IMR-90 (cell line): Measurements from ENCODE around the gene TACC2. TPM values are rescaled to one million over a fixed set of nuclear protein-coding genes. Genes with fewer than 3 reads are reported as not detected.

Source experiments
- ATAC-seq: fragments of 200-7000 bp; cut with Tn5 transposase; 2 replicates; pipeline ENCODE4 v1.9.1; 2020; ENCODE audit warnings: low read depth, mild to moderate bottlenecking, moderate library complexity
- BruUV-seq: library from RNA; stranded (reverse); fragments of 400-500 nt; replicated peaks from 2 replicates; lab custom pipeline; 2021; lab: Mats Ljungman, UMichigan
- CTCF ChIA-PET: fragments of 300-600 bp; formaldehyde crosslinking; extraction: SDS; loops from one replicate; lab custom pipeline; 2021; ENCODE audit warnings: antibody characterized with exemption; lab: Yijun Ruan, JAX
- POLR2A ChIA-PET: fragments of 300-600 bp; sonication (Branson Sonifier 250); formaldehyde crosslinking; loops from one replicate; lab custom pipeline; 2022; ENCODE audit warnings: antibody characterized with exemption; ENCODE audit not compliant: unreplicated experiment; lab: Charles Lee
- DNase-seq: peaks from one replicate; pipeline ENCODE4 v3.0.0; 2013
- H2AFZ ChIP-seq: replicated peaks from 2 replicates; pipeline ENCODE3; 2013; ENCODE audit warnings: low read length, mild to moderate bottlenecking; ENCODE audit not compliant: poor library complexity
- H2AK5ac ChIP-seq: 2 replicates; pipeline ENCODE4 v1.6.1; 2013; ENCODE audit warnings: low read depth, low read length, inconsistent platforms
- H2AK9ac ChIP-seq: replicated peaks from 2 replicates; pipeline ENCODE3; 2013; ENCODE audit warnings: mild to moderate bottlenecking, low read depth, low read length, moderate library complexity; ENCODE audit not compliant: poor library complexity
- H2BK120ac ChIP-seq: 2 replicates; pipeline ENCODE4 v1.6.1; 2013; ENCODE audit warnings: low read depth, low read length, inconsistent platforms
- H2BK15ac ChIP-seq: 3 replicates; pipeline ENCODE4 v1.6.1; 2013; ENCODE audit warnings: low read depth, low read length, inconsistent platforms
- H2BK20ac ChIP-seq: 2 replicates; pipeline ENCODE4 v1.6.1; 2013; ENCODE audit warnings: low read depth, mild to moderate bottlenecking, inconsistent platforms, low read length, moderate library complexity
- H2BK5ac ChIP-seq: 2 replicates; pipeline ENCODE4 v1.6.1; 2013; ENCODE audit warnings: mild to moderate bottlenecking, low read depth, low read length, inconsistent platforms; ENCODE audit not compliant: poor library complexity, severe bottlenecking
- H3K14ac ChIP-seq: replicated peaks from 2 replicates; pipeline ENCODE4 v1.6.1; 2013; ENCODE audit warnings: low read depth, low read length, inconsistent platforms
- H3K18ac ChIP-seq: 2 replicates; pipeline ENCODE4 v1.6.1; 2013; ENCODE audit warnings: low read depth, low read length, control low read depth
- H3K23ac ChIP-seq: 2 replicates; pipeline ENCODE4 v1.6.1; 2013; ENCODE audit warnings: low read depth, low read length, inconsistent platforms
- H3K27ac ChIP-seq: 2 replicates; pipeline ENCODE4 v1.5.1; 2013; ENCODE audit warnings: mild to moderate bottlenecking, control low read depth, low read length; ENCODE audit not compliant: insufficient read depth
- H3K27me3 ChIP-seq: 2 replicates; pipeline ENCODE4 v1.6.1; 2013; ENCODE audit warnings: low read length; ENCODE audit not compliant: control insufficient read depth, insufficient read depth
- H3K36me3 ChIP-seq: 2 replicates; pipeline ENCODE4 v1.6.1; 2013; ENCODE audit warnings: low read length, mixed read lengths; ENCODE audit not compliant: control insufficient read depth, insufficient read depth
- H3K4ac ChIP-seq: 2 replicates; pipeline ENCODE4 v1.6.1; 2013; ENCODE audit warnings: low read depth, low read length, inconsistent platforms
- H3K4me1 ChIP-seq: 2 replicates; pipeline ENCODE4 v1.6.1; 2013; ENCODE audit warnings: low read length, mixed read lengths; ENCODE audit not compliant: control insufficient read depth, insufficient read depth
- H3K4me2 ChIP-seq: 2 replicates; pipeline ENCODE4 v1.6.1; 2013; ENCODE audit warnings: low read depth, mild to moderate bottlenecking, control low read depth, low read length, moderate library complexity
- H3K4me3 ChIP-seq: 2 replicates; pipeline ENCODE4 v1.5.1; 2013; ENCODE audit warnings: low read depth, mild to moderate bottlenecking, control low read depth, low read length, moderate library complexity; ENCODE audit not compliant: insufficient read depth
- H3K56ac ChIP-seq: 2 replicates; pipeline ENCODE4 v1.6.1; 2013; ENCODE audit warnings: low read length, inconsistent platforms; ENCODE audit not compliant: insufficient read depth; ENCODE audit errors: extremely low read depth
- H3K79me1 ChIP-seq, 2 experiments: 2 replicates each; pipeline ENCODE4 v1.6.1; 2013; ENCODE audit warnings: low read length in 2 of 2, inconsistent platforms in 1 of 2, low read depth in 1 of 2
- H3K9ac ChIP-seq: 2 replicates; pipeline ENCODE4 v1.6.1; 2013; ENCODE audit warnings: low read depth, low read length, control low read depth
- H3K9me1 ChIP-seq: 2 replicates; pipeline ENCODE4 v1.6.1; 2013; ENCODE audit warnings: low read length, inconsistent platforms; ENCODE audit not compliant: insufficient read depth
- H3K9me3 ChIP-seq: 2 replicates; pipeline ENCODE4 v1.6.1; 2013; ENCODE audit warnings: low read length; ENCODE audit not compliant: control insufficient read depth, insufficient read depth
- H4K20me1 ChIP-seq: 2 replicates; pipeline ENCODE4 v1.6.1; 2013; ENCODE audit warnings: low read length, inconsistent platforms; ENCODE audit not compliant: insufficient read depth
- H4K5ac ChIP-seq: 2 replicates; pipeline ENCODE4 v1.6.1; 2013; ENCODE audit warnings: mild to moderate bottlenecking, low read depth, low read length, control low read depth
- H4K8ac ChIP-seq, 2 experiments: 2 replicates each; pipeline ENCODE4 v1.6.1; 2013; ENCODE audit warnings: low read depth in 2 of 2, low read length in 2 of 2, control low read depth in 1 of 2, inconsistent platforms in 1 of 2
- H4K91ac ChIP-seq: 2 replicates; pipeline ENCODE4 v1.6.1; 2013; ENCODE audit warnings: low read depth, low read length, inconsistent platforms; ENCODE audit not compliant: insufficient read depth
- BHLHE40 ChIP-seq: fragments of 150-350 bp; IDR thresholded peaks from 2 replicates; pipeline ENCODE4 v1.6.1; 2016; ENCODE audit warnings: mild to moderate bottlenecking, low read depth, low read length
- CEBPB ChIP-seq: IDR thresholded peaks from 2 replicates; pipeline ENCODE4 v1.6.1; 2012; ENCODE audit warnings: low read depth, low read length, improper control_type of control experiment
- CHD1 ChIP-seq: IDR thresholded peaks from 2 replicates; pipeline ENCODE4 v1.6.1; 2012; ENCODE audit warnings: low read depth, low read length, improper control_type of control experiment
- FOS ChIP-seq: fragments of 150-350 bp; IDR thresholded peaks from 2 replicates; pipeline ENCODE4 v1.6.1; 2016; ENCODE audit warnings: low read depth, low read length
- MAFK ChIP-seq: IDR thresholded peaks from 2 replicates; pipeline ENCODE4 v1.6.1; 2012; ENCODE audit warnings: low read depth, low read length, improper control_type of control experiment
- MAZ ChIP-seq: IDR thresholded peaks from 2 replicates; pipeline ENCODE4 v1.6.1; 2012; ENCODE audit warnings: low read depth, mild to moderate bottlenecking, low read length, improper control_type of control experiment, moderate library complexity, borderline replicate concordance
- MXI1 ChIP-seq: IDR thresholded peaks from 2 replicates; pipeline ENCODE4 v1.6.1; 2012; ENCODE audit warnings: low read depth, mild to moderate bottlenecking, low read length, moderate library complexity, borderline replicate concordance
- NFE2L2 ChIP-seq: fragments of 150-350 bp; IDR thresholded peaks from 2 replicates; pipeline ENCODE4 v1.6.1; 2016; ENCODE audit warnings: low read depth, mild to moderate bottlenecking, low read length
- POLR2A ChIP-seq: IDR thresholded peaks from 2 replicates; pipeline ENCODE4 v1.6.1; 2012; ENCODE audit warnings: mild to moderate bottlenecking, low read depth, low read length
- RAD21 ChIP-seq: IDR thresholded peaks from 2 replicates; pipeline ENCODE4 v1.6.1; 2012; ENCODE audit warnings: low read length, improper control_type of control experiment
- RCOR1 ChIP-seq: IDR thresholded peaks from 2 replicates; pipeline ENCODE4 v1.6.1; 2012; ENCODE audit warnings: mild to moderate bottlenecking, low read length, improper control_type of control experiment; ENCODE audit not compliant: insufficient replicate concordance
- RFX5 ChIP-seq: IDR thresholded peaks from 2 replicates; pipeline ENCODE4 v1.8.0; 2012; ENCODE audit warnings: low read depth, mild to moderate bottlenecking, low read length, moderate library complexity
- SMC3 ChIP-seq: fragments of 150-350 bp; IDR thresholded peaks from 2 replicates; pipeline ENCODE4 v1.6.1; 2016; ENCODE audit warnings: low read depth, mild to moderate bottlenecking, antibody characterized with exemption, low read length, moderate library complexity
- USF2 ChIP-seq: fragments of 150-350 bp; IDR thresholded peaks from 2 replicates; pipeline ENCODE4 v1.6.1; 2017; ENCODE audit warnings: mild to moderate bottlenecking, antibody characterized with exemption, low read length, low read depth
- WGBS, 2 experiments: methylation state at CpG; one replicate each; pipeline versions ENCODE4 v1.1.5 to v1.1.7; 2013; ENCODE audit warnings: missing lambda C conversion rate in 2 of 2; ENCODE audit not compliant: insufficient read length in 1 of 2; ENCODE audit errors: extremely low coverage in 2 of 2; 5-methylcytosine and 5-hydroxymethylcytosine counted together
- dilution Hi-C: fragments of 300-500 bp; cut with HindIII; formaldehyde crosslinking; loops from one replicate; pipeline ENCODE4 v1.14.3; 2018; ENCODE audit warnings: low sequenced_read_pairs; ENCODE audit not compliant: unreplicated experiment
- in situ Hi-C: fragments of 300-500 bp; cut with MboI; formaldehyde crosslinking; loops from 3 replicates; pipeline ENCODE4 v1.14.3; 2019; ENCODE audit warnings: low sequenced_read_pairs, inconsistent platforms, mixed read lengths
- intact Hi-C: fragments of 100-400 bp; cut with micrococcal nuclease; formaldehyde crosslinking; loops from 2 replicates; pipeline ENCODE4 v1.10.0; 2022
- polyA plus RNA-seq, 3 experiments: library from polyadenylated mRNA; depleted of rRNA; stranded (reverse); fragments of >200 nt; gene quantifications; 2 replicates each; pipeline ENCODE4 v1.2.3, GENCODE V29; 2012; ENCODE audit warnings: low replicate concordance in 1 of 3
- total RNA-seq: library from RNA; depleted of rRNA; stranded (reverse); fragments of >200 nt; gene quantifications from 2 replicates; pipeline ENCODE4 v1.2.3, GENCODE V29; 2012
- TF ChIP-seq, protein P1 (sequence below): conservative IDR thresholded peaks from 2 replicates; pipeline ENCODE4 v1.5.1; 2012; ENCODE audit warnings: mild to moderate bottlenecking, low read depth, low read length, improper control_type of control experiment
- TF ChIP-seq, protein P2 (sequence below): fragments of 150-350 bp; IDR thresholded peaks from 2 replicates; pipeline ENCODE4 v1.6.1; 2016; ENCODE audit warnings: low read depth, mild to moderate bottlenecking, low read length, moderate library complexity, borderline replicate concordance

The TACC2 gene
- total and polyA plus RNA-seq, 2 of the 4 experiments (the other 2 are of a cell fraction), result 2.9 to 15.4 TPM

- no peak overlapping the region for H2BK120ac ChIP-seq
- no peak overlapping the region for H3K23ac ChIP-seq
- H2AK5ac ChIP-seq, result no peak overlapping the region
- no peak for DNase-seq
- no peak overlapping the region for H3K27ac ChIP-seq
- TF ChIP-seq BHLHE40, result no peak
- TF ChIP-seq, protein P1, sequence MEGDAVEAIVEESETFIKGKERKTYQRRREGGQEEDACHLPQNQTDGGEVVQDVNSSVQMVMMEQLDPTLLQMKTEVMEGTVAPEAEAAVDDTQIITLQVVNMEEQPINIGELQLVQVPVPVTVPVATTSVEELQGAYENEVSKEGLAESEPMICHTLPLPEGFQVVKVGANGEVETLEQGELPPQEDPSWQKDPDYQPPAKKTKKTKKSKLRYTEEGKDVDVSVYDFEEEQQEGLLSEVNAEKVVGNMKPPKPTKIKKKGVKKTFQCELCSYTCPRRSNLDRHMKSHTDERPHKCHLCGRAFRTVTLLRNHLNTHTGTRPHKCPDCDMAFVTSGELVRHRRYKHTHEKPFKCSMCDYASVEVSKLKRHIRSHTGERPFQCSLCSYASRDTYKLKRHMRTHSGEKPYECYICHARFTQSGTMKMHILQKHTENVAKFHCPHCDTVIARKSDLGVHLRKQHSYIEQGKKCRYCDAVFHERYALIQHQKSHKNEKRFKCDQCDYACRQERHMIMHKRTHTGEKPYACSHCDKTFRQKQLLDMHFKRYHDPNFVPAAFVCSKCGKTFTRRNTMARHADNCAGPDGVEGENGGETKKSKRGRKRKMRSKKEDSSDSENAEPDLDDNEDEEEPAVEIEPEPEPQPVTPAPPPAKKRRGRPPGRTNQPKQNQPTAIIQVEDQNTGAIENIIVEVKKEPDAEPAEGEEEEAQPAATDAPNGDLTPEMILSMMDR, result no peak
- TF ChIP-seq RAD21, result no peak
- TF ChIP-seq RFX5, result no peak
- TF ChIP-seq RCOR1, result no peak
- TF ChIP-seq, protein P2, sequence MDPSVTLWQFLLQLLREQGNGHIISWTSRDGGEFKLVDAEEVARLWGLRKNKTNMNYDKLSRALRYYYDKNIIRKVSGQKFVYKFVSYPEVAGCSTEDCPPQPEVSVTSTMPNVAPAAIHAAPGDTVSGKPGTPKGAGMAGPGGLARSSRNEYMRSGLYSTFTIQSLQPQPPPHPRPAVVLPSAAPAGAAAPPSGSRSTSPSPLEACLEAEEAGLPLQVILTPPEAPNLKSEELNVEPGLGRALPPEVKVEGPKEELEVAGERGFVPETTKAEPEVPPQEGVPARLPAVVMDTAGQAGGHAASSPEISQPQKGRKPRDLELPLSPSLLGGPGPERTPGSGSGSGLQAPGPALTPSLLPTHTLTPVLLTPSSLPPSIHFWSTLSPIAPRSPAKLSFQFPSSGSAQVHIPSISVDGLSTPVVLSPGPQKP, result no peak
- no peak for TF ChIP-seq NFE2L2
- no peak for TF ChIP-seq FOS
- no peak for TF ChIP-seq MAZ
- no peak for TF ChIP-seq MXI1
- TF ChIP-seq SMC3, result no peak
- no peak for TF ChIP-seq CEBPB
- TF ChIP-seq POLR2A, result no peak
- TF ChIP-seq MAFK, result no peak
- no peak for TF ChIP-seq CHD1
- no peak for TF ChIP-seq USF2
- no peak overlapping the region for H2BK20ac ChIP-seq
- ChIA-PET CTCF (no interaction called here), POLR2A (no interaction called here)
- H3K79me1 ChIP-seq, result peaks cover 5 to 13% of the 10 kb centered on the region in 2 experiments
- no peak overlapping the region for H3K4ac ChIP-seq
- in situ Hi-C loops, result no loop called here
- peaks cover 2% of the 10 kb centered on the region; the same call in 1 of the 2 replicates for H3K4me1 ChIP-seq
- H3K18ac ChIP-seq, result no peak overlapping the region
- H3K14ac ChIP-seq, result no peak overlapping the region
- no peak overlapping the region for H3K9ac ChIP-seq
- 92% methylated on average over 2 of the region's 6 CpGs; no CpG with 5 or more reads in 1 of the 2 experiments for WGBS, 2 experiments
- H4K8ac ChIP-seq, result no peak overlapping the region
- no peaks in the 10 kb centered on the region for H3K9me3 ChIP-seq
- H2BK5ac ChIP-seq, result no peak overlapping the region
- H4K91ac ChIP-seq, result no peak overlapping the region
- BruUV-seq, result no TSS peak
- no peak for ATAC-seq
- H3K27me3 ChIP-seq, result no peaks in the 10 kb centered on the region
- no peak overlapping the region for H3K4me3 ChIP-seq
- H3K9me1 ChIP-seq, result peaks cover 3% of the 10 kb centered on the region; the same call in 1 of the 2 replicates
- H4K5ac ChIP-seq, result no peak overlapping the region
- no peak overlapping the region for H2AFZ ChIP-seq
- H2BK15ac ChIP-seq, result no peak overlapping the region
- no peak overlapping the region for H2AK9ac ChIP-seq
- dilution Hi-C loops, result no loop called here
- no peaks in the 10 kb centered on the region for H4K20me1 ChIP-seq
- no peak overlapping the region for H3K56ac ChIP-seq
- intact Hi-C loops, result no loop called here
- H3K36me3 ChIP-seq, result no peaks in the 10 kb centered on the region
- H3K4me2 ChIP-seq, result no peak overlapping the region
Observed at GRCh38 chr10:121976607-121977006, 12.4 kb upstream of the TACC2 start.
